Measurements from ENCODE around the gene KDM3A. TPM values are rescaled to one million over a fixed set of nuclear protein-coding genes. Genes with fewer than 3 reads are reported as not detected.

KDM3A gene
- total and polyA plus RNA-seq, 9 of the 15 experiments (the other 6 are each of a cell fraction or from before 2014, with no cell fraction given): 7.5 to 95.4 (median 24.8) TPM

GRCh38 chr2:86436328-86436727 lies 4.8 kb upstream of the KDM3A start:
- ATAC-seq (no peak), DNase-seq (ENCODE audit: extremely low read depth in 1 of 4, low spot score in 3 of 4) (no peak), FAIRE-seq (no peak)
- H3K79me2 ChIP-seq (ENCODE audit: control insufficient read depth, insufficient read depth, low read length): no peaks in the 10 kb centered on the region
- TF ChIP-seq MED1 (CRISPR knock-in tag; IDR thresholded peaks at IDR 0.05; ENCODE audit: borderline replicate concordance) (no peak), NFIC (IDR thresholded peaks at IDR 0.05) (peak; percentile 67)
- CTCF ChIA-PET (ENCODE audit: low intra/inter-chr PET ratio): no interaction called here
- no peak overlapping the region for H3K9ac ChIP-seq (ENCODE audit: insufficient read depth in 1 of 2, low read depth in 2 of 2, low read length in 2 of 2)
- H3K27me3 ChIP-seq (ENCODE audit: control insufficient read depth in 2 of 2, insufficient read depth in 2 of 2, low read length in 2 of 2): no peaks in the 10 kb centered on the region
- H4K20me1 ChIP-seq (replicated peaks; ENCODE audit: control insufficient read depth, insufficient read depth, low read length): no peaks in the 10 kb centered on the region
- no peaks in the 10 kb centered on the region for H3K4me1 ChIP-seq (replicated peaks in 1 of 2; ENCODE audit: control insufficient read depth in 2 of 2, insufficient read depth in 2 of 2, low read length in 2 of 2)
- no TSS peak for BruUV-seq (replicated peaks)
- H3K9me3 ChIP-seq (replicated peaks; ENCODE audit: control insufficient read depth, insufficient read depth, low read depth, low read length): peaks cover 16% of the 10 kb centered on the region
- no peak overlapping the region for H3K4me2 ChIP-seq (ENCODE audit: insufficient read depth, low read length)
- POLR2A ChIA-PET: interaction anchor here (0.6 kb wide), 2 partner anchors 9 to 836 kb away, joined by 3 read pairs; no protein-coding TSS in a partner anchor
- no peak overlapping the region for H3K27ac ChIP-seq (ENCODE audit: extremely low read depth, low read depth, low read length)
- intact Hi-C loops (cut with micrococcal nuclease) (no loop called here), in situ Hi-C loops (cut with MboI) (no loop called here)
- no peaks in the 10 kb centered on the region for H3K9me1 ChIP-seq (ENCODE audit: control insufficient read depth, insufficient read depth, low read length)
- no peak overlapping the region for H3K4me3 ChIP-seq
- no peaks in the 10 kb centered on the region for H3K36me3 ChIP-seq (ENCODE audit: control insufficient read depth, insufficient read depth, low read length)
- no peak overlapping the region for H2AFZ ChIP-seq (ENCODE audit: low read depth, low read length)

- Histone ChIP-seq H3K4me3 (no peak overlapping the region), H3K9me3 (replicated peaks; ENCODE audit: control insufficient read depth, insufficient read depth, low read depth, low read length) (peaks cover 16% of the 10 kb centered on the region), H4K20me1 (replicated peaks; ENCODE audit: control insufficient read depth, insufficient read depth, low read length) (peaks cover 18% of the 10 kb centered on the region), H3K9me1 (ENCODE audit: control insufficient read depth, insufficient read depth, low read length) (no peaks in the 10 kb centered on the region), H3K9ac (ENCODE audit: insufficient read depth in 1 of 2, low read depth in 2 of 2, low read length in 2 of 2) (peak overlapping the region in 1 of 2 experiments; percentile 77; a peak in 1 of 4 replicates), H2AFZ (ENCODE audit: low read depth, low read length) (peak overlapping the region; percentile 95), H3K79me2 (ENCODE audit: control insufficient read depth, insufficient read depth, low read length) (peaks cover 33% of the 10 kb centered on the region), H3K4me1 (replicated peaks in 1 of 2; ENCODE audit: control insufficient read depth in 2 of 2, insufficient read depth in 2 of 2, low read length in 2 of 2) (peaks cover 5 to 11% of the 10 kb centered on the region in 2 experiments; a peak in 4 of 5 replicates), H3K36me3 (ENCODE audit: control insufficient read depth, insufficient read depth, low read length) (peaks cover 20% of the 10 kb centered on the region; the same call in 2 of the 3 replicates), H3K27ac (ENCODE audit: extremely low read depth, low read depth, low read length) (peak overlapping the region; percentile 99), H3K4me2 (ENCODE audit: insufficient read depth, low read length) (peak overlapping the region; percentile 65; the same call in 1 of the 2 replicates), H3K27me3 (ENCODE audit: control insufficient read depth in 2 of 2, insufficient read depth in 2 of 2, low read length in 2 of 2) (no peaks in the 10 kb centered on the region)
- DNase-seq (ENCODE audit: extremely low read depth in 1 of 4, low spot score in 3 of 4): no peak
- CTCF ChIA-PET (ENCODE audit: low intra/inter-chr PET ratio): no interaction called here
- POLR2A ChIA-PET: interaction anchor here (1.2 to 3.0 kb wide), 5 partner anchors 11 to 182 kb away, joined by 4 to 26 read pairs (median 6); no protein-coding TSS in a partner anchor
- in situ Hi-C loops (cut with MboI): no loop called here
- FAIRE-seq: peak; percentile 6
- no TSS peak for BruUV-seq (replicated peaks)
- intact Hi-C loops (cut with micrococcal nuclease): loop anchor here (1.0 to 5.0 kb wide), 3 partner anchors 43 to 182 kb away; partner anchors contain the start of genes CHMP3 and RNF103
- WGBS (ENCODE audit: insufficient coverage, low coverage, missing lambda C conversion rate): 86% methylated on average over 3 of the region's 3 CpGs
- ATAC-seq: no peak
- TF ChIP-seq RAD51 (IDR thresholded peaks at IDR 0.05; ENCODE audit: borderline replicate concordance, low read depth) (no peak), SMARCC2 (IDR thresholded peaks at IDR 0.05; ENCODE audit: low read depth) (0 out of 2 replicates have a peak, but pooled peaks have one; percentile 23), ATF3 (IDR thresholded peaks at IDR 0.05) (no peak), ATF3 (CRISPR knock-in tag; conservative IDR thresholded peaks at IDR 0.05) (no peak), E2F3 (CRISPR knock-in tag; IDR thresholded peaks at IDR 0.05) (no peak), IRF2 (CRISPR knock-in tag; IDR thresholded peaks at IDR 0.05) (no peak), THAP7 (CRISPR knock-in tag; IDR thresholded peaks at IDR 0.05) (no peak), ARID1B (IDR thresholded peaks at IDR 0.05) (no peak), EZH2 (IDR thresholded peaks at IDR 0.05; ENCODE audit: borderline replicate concordance, low read depth, low read length) (no peak), FOXJ3 (CRISPR knock-in tag; IDR thresholded peaks at IDR 0.05) (no peak), TBP (optimal IDR thresholded peaks at IDR 0.05; ENCODE audit: low read depth, low read length) (no peak), SRSF7 (optimal IDR thresholded peaks at IDR 0.05; ENCODE audit: low read depth, low read length) (no peak), STAT5A (IDR thresholded peaks at IDR 0.05; ENCODE audit: borderline replicate concordance, low read length) (no peak)
Measured at GRCh38 chr2:86439879-86440630, 1.1 kb upstream of the KDM3A start.
